RWPE1 (cell line): ENCODE measurements around the gene SNN.
A peak's percentile ranks its signal among the peaks of the same experiment; 100 is the strongest.

Source experiments
- CTCF ChIA-PET: fragments of 350-600 bp; sonication (Branson Sonifier 250); formaldehyde crosslinking; extraction: SDS; loops from one replicate; lab custom pipeline; 2021; lab: Yijun Ruan, JAX
- POLR2A ChIA-PET: fragments of 400-600 bp; formaldehyde crosslinking; extraction: SDS; loops from one replicate; lab custom pipeline; 2020; ENCODE audit warnings: antibody characterized with exemption; ENCODE audit not compliant: low non-redundant PET; lab: Yijun Ruan, JAX
- DNase-seq: peaks from one replicate; pipeline ENCODE4 v3.0.0; 2012; ENCODE audit warnings: low spot score
- H3K27ac ChIP-seq: fragments of 450-650 bp; 2 replicates; pipeline ENCODE4 v1.5.1; 2017
- TF ChIP-seq, protein P1 (sequence below): fragments of 450-650 bp; conservative IDR thresholded peaks from 2 replicates; pipeline ENCODE4 v1.5.1; 2017; ENCODE audit warnings: low read depth, mild to moderate bottlenecking

Gene SNN

DNA sequence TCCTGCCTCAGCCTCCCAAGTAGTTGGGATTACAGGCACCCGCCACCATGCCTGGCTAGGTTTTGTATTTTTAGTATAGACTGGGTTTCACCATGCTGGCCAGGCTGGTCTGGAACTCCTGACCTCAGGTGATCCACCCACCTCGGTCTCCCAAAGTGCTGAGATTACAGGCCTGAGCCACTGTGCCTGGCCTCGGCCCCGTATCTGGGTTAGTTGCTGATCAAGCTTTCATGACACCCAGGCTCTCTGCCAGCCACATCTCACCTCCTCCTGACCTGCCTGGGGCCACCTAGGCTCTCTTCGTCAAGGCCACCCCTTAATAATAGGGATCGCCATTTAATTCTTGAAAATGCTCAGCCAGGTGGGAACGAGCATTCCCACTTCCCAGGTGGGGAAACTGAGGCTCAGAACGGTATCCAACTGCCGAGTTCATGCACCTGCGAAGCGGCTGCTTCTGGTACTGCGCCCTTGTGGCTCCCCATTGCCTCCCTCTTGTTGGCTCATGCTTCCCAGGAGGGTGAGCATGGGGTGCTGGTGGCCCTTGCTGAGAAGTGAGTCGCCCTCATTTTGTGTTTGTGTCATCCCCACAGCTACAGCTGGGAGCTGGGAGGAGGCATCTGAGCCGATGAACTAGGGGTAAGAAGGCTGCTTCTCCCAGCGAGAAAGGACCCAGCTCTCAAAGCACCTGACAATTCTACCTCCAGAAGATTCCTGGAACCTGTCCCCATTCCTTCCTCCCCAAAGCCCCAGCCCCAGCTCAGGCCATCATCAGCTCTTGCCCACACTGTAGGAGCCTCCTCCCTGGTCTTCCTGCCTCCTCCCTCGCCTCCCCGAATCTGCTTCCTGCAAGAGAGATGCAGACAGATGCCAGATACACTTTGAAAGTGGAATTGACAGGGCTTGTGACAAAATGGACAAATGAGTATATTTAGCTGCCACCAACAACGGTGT is 17.3 kb upstream of the SNN start:
- ChIA-PET CTCF (interaction anchor here (0.6 to 0.9 kb wide), 2 partner anchors 40 to 255 kb away, joined by 5 to 8 read pairs; no protein-coding TSS in a partner anchor), POLR2A (no interaction called here)
- TF ChIP-seq, protein P1, sequence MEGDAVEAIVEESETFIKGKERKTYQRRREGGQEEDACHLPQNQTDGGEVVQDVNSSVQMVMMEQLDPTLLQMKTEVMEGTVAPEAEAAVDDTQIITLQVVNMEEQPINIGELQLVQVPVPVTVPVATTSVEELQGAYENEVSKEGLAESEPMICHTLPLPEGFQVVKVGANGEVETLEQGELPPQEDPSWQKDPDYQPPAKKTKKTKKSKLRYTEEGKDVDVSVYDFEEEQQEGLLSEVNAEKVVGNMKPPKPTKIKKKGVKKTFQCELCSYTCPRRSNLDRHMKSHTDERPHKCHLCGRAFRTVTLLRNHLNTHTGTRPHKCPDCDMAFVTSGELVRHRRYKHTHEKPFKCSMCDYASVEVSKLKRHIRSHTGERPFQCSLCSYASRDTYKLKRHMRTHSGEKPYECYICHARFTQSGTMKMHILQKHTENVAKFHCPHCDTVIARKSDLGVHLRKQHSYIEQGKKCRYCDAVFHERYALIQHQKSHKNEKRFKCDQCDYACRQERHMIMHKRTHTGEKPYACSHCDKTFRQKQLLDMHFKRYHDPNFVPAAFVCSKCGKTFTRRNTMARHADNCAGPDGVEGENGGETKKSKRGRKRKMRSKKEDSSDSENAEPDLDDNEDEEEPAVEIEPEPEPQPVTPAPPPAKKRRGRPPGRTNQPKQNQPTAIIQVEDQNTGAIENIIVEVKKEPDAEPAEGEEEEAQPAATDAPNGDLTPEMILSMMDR = no peak
- DNase-seq = no peak
- peak overlapping the region; percentile 29 for H3K27ac ChIP-seq

DNA sequence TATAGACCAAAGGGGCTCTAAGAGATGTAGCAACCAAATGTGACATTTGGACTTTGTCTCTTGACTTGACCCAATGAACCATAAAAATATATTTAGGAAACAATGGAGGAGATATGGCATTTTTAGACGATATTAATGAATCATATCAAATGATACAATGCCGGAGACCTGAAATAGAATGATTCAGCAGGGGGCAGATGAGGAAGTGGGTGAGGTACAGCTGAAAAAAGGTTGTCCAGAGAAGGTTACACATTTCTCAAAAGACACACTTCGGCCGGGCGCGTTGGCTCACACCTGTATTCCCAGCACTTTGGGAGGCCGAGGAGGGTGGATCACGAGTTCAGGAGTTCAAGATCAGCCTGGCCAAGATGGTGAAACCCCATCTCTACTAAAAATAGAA is 16.5 kb upstream of the SNN start:
- TF ChIP-seq, protein P1 = no peak
- ChIA-PET POLR2A (no interaction called here), CTCF (interaction anchor here (0.6 kb wide), 1 partner anchor 39 kb away, joined by 8 read pairs; no protein-coding TSS in a partner anchor)
- peak overlapping the region; percentile 1; the same call in 1 of the 2 replicates for H3K27ac ChIP-seq
- no peak for DNase-seq

DNA sequence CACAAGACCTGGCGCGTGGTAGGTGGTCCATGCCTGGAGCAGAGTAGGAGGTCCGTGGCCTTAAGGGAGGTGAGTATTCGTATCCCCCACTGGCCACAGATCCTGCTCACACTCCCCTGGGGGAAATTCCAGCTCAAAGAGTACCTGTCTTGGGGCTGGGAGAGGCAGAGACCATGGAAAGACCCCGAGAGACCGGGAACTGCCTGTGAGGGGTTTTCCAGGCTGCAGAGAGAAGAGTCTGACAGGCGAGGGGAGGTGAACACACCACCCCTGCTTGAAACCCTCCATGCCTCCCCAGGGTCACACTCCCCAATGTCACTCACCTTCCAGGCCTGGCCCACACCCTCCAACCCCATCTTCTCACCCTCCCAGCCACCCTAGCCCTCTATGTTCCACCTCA is 12.6 kb upstream of the SNN start:
- TF ChIP-seq, protein P1 = no peak
- peak overlapping the region; percentile 99 for H3K27ac ChIP-seq
- POLR2A ChIA-PET = interaction anchor here (0.5 kb wide), 1 partner anchor 172 kb away, joined by 3 read pairs; no protein-coding TSS in a partner anchor
- DNase-seq = no peak
- CTCF ChIA-PET = interaction anchor here (0.6 kb wide), 1 partner anchor 146 kb away, joined by 4 read pairs; no protein-coding TSS in a partner anchor

DNA sequence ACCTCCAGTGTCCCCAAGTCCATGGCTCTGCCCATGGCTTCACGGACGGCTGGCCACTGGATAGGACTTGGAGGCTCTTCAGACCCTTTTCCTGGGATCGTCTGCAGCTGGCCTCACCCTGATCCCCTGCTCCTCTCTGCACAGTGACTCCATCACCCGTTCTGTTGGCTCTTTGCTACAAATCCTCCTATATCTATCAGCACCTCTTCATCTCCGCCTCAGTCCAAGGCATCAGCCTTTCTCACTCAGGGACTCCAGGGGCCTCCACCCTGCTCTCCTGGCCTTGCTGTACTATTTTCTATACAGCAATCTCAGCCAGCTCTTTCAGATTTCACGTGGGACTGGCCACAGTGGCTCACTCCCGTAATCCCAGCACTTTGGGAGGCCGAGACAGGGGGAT is 10.7 kb upstream of the SNN start:
- ChIA-PET CTCF (no interaction called here), POLR2A (no interaction called here)
- peak overlapping the region; percentile 99 for H3K27ac ChIP-seq
- TF ChIP-seq, protein P1 = no peak
- no peak for DNase-seq

DNA sequence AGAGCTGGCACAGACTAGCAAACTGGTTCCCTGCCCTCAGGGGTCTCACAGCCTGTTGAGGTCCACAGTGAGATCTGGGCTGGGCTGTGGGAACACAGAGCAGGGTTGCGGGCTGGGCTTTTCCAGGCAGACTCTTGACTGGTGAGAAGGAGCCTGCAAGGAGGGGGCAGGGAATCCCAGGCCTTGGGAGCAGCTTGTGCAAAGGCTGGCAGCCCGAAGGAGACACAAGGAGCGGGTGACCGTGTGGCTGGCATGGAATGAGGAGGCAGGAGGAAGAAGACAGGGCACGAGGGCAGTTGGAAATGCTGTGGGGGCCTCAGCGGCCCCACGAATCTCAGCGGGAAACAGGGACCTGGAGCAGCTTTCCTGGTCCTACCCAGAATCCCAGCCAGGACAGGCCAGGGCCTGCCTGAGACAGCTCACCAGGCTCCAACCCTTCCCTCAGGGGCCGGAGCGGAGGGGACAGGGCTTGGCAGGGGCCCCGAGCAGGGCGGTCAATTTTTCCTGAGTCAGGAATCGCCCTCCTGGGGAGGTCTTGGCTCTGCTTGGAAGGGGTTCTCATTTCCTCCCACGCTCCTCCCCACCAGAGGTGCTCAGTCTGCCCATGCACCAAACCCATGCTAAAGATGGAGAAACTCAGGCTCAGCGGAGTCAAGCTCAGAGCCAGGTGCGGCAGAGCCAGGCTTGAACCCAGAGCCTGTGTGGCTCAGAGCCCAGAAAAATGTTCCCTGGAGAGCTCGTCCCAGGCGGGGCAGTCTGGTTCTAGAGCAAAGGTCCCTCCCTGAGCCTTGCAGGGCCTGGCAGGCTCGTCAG is 9.2 kb upstream of the SNN start:
- CTCF ChIA-PET = interaction anchor here (0.6 to 1.0 kb wide), 6 partner anchors 16 to 695 kb away, joined by 3 to 4 read pairs (median 3); no protein-coding TSS in a partner anchor
- POLR2A ChIA-PET = interaction anchor here (0.6 to 1.0 kb wide), 2 partner anchors 19 to 72 kb away, joined by 7 read pairs; no protein-coding TSS in a partner anchor
- peak; percentile 87 for DNase-seq
- TF ChIP-seq, protein P1 = no peak
- peak overlapping the region; percentile 99 for H3K27ac ChIP-seq

DNA sequence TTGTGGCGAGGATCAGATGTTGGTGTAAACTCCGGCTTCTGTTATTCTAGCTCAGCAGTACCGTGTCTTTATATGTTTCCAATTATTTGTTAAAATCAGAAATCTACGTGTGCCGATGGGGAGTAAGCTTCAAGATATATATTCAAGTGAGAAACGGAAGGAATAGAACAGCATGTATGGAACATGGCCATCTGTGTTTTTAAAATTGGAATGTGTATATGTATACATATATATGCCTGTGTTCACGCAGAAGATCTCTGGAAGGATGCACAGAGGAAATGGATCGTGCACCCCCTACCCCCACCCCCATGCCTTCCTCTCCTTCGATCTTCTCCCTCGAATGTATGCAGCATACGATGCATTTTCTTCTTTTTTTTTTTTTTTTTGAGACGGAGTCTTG is 7.7 kb upstream of the SNN start:
- peak overlapping the region; percentile 99 for H3K27ac ChIP-seq
- DNase-seq = no peak
- ChIA-PET CTCF (interaction anchor here (0.6 kb wide), 1 partner anchor 54 kb away, joined by 3 read pairs; no protein-coding TSS in a partner anchor), POLR2A (no interaction called here)
- TF ChIP-seq, protein P1 = no peak
